K562 treated with DMSO at 1 percent for 48 hours (cell line): ENCODE data around the gene PIP4K2C. TPM values are rescaled to one million over a fixed set of nuclear protein-coding genes. Genes with fewer than 3 reads are reported as not detected.

Experiments used
- total RNA-seq: library from RNA; unstranded; fragments of 300-600 nt; gene quantifications from 2 replicates; pipeline ENCODE4 v1.2.3, GENCODE V29; 2022; ENCODE audit warnings: low replicate concordance; ENCODE audit errors: extremely low read depth

The PIP4K2C gene
- not detected in 2 replicates for total RNA-seq

GRCh38 chr12:57590864-57591781, at the start of gene PIP4K2C:
Gene PIP4K2C, plus strand, starts transcription at chr12:57591192. Its CDS starts 98 bp downstream, at chr12:57591290.

DNA sequence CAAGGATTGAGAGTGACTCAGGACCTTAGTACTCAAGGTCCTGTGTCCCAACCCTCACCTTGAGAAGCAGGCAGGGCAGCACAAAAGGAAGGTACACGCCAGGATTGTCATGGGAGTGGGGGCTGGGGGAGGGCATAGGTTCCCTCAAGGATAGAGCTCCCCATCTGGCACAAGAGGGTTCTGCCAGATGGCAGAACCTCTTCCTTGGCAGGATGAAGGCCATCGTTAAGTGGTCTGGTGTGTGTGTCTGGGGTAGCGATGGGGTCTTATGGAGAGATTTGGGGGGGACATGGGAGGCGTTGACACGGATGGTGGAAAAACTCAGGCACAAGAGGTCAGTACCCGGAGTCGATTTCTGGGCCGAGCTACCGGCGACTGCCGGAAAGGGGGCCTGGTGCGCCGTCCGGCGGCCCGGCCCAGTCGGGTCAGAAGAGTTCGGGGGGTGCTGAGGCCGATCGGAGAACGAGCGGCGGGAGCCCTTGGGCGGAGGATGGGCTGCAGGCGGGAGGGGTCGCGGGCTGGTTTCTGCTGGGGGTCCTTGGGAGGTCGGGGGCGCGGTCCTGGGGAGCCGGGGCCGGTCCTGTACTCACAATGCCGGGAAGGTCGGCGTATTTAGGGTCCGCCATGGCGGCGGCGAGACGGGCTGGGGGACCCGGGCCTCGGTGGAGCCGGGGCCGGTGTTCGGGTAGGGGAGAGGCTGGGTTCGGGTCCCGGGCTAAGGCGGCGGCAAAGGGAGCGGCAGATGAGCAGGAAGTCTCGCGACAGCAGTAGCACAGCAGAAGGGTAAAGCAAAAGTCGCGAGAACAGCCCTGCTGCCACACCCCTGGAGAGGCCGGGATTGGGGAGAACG, 44.3 kb upstream of the PIP4K2C start, which contains the start of gene DCTN2:
Gene DCTN2 (minus strand): TSS at position 755 of the 850 bp plus-strand sequence. CDS start 129 bp downstream, at position 626.

GRCh38 chr12:57549909-57550640, 40.9 kb upstream of the PIP4K2C start, which contains the start of gene KIF5A:
Gene KIF5A, plus strand, starts transcription at chr12:57550044. Its CDS starts 228 bp downstream, at chr12:57550272.

GRCh38 chr12:57604454-57604991, 13.5 kb downstream of the PIP4K2C start, which contains the start of gene DTX3:
Gene DTX3, plus strand, starts transcription at chr12:57604824. Its CDS starts 1,694 bp downstream, at chr12:57606518.

DNA sequence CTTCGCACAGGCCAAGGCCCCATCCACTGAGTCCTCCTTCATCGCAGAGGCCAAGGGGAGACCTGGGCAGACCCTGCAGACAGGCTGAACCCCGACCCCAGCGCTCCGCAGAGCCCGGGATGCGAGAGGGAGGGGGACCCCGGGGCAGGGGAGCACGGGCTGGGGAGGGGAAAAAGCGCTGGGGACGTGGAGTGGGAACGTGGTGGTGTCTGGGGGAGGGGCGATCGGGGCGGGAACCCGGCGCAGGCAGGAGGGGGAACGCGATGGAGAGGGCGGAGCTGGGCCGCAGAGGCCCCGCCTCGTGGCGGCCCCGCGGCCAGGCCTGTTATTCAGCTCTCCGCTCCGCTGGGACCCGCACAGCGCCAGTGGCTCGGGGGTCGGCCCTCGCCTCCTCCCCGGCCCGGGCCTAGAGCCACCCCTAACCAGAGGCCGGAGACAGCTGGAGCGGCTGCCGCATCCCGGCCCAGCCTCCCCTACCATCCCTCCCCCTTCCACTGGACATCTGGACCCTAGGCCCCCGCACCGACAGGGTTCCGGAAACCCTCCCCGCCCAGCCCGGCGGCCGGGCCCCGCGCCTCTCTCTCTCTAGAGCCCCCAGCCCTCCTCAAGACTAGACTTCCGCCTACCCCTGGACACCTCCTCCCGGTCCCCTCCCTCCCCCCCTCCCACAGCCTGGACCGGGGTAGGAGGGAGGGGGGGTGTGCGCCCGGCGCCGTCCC, 20.3 kb downstream of the PIP4K2C start, which contains the start of gene ARHGEF25:
Gene ARHGEF25 (plus strand): TSS at position 328 of the 719 bp plus-strand sequence. CDS start 460 bp downstream, outside the sequence.

GRCh38 chr12:57632958-57633840, 42.2 kb downstream of the PIP4K2C start, which contains the start of gene B4GALNT1:
Gene B4GALNT1, minus strand, starts transcription at chr12:57633201. Its CDS starts 1,069 bp downstream, at chr12:57632132.

Other genes starting within 250 kb of the PIP4K2C start
- not detected in 2 replicates for gene R3HDM2, start 160.1 kb upstream of the PIP4K2C start, total RNA-seq
- gene INHBC, start 156.4 kb upstream of the PIP4K2C start, total RNA-seq: not detected in 2 replicates
- gene INHBE, start 135.9 kb upstream of the PIP4K2C start, total RNA-seq: not detected in 2 replicates
- gene GLI1, start 131.4 kb upstream of the PIP4K2C start, total RNA-seq: not detected in 2 replicates
- gene ARHGAP9, start 111.3 kb upstream of the PIP4K2C start, total RNA-seq: not detected in 2 replicates
- gene MARS1, start 103.1 kb upstream of the PIP4K2C start, total RNA-seq: 1,111 TPM in 1 of 2 replicates, not detected in the other
- gene DDIT3, start 70.7 kb upstream of the PIP4K2C start, total RNA-seq: not detected in 2 replicates
- gene MBD6, start 68.4 kb upstream of the PIP4K2C start, total RNA-seq: not detected in 2 replicates
- gene DCTN2, start 44.0 kb upstream of the PIP4K2C start, total RNA-seq: 249 TPM in 1 of 2 replicates, not detected in the other
- gene KIF5A, start 41.1 kb upstream of the PIP4K2C start, total RNA-seq: not detected in 2 replicates
- not detected in 2 replicates for gene DTX3, start 13.6 kb downstream of the PIP4K2C start, total RNA-seq
- gene ARHGEF25, start 20.2 kb downstream of the PIP4K2C start, total RNA-seq: not detected in 2 replicates
- not detected in 2 replicates for gene B4GALNT1, start 42.0 kb downstream of the PIP4K2C start, total RNA-seq
- gene OS9, start 102.9 kb downstream of the PIP4K2C start, total RNA-seq: 921 TPM in 1 of 2 replicates, not detected in the other
- not detected in 2 replicates for gene AGAP2, start 147.6 kb downstream of the PIP4K2C start, total RNA-seq
- not detected in 2 replicates for gene TSPAN31, start 153.8 kb downstream of the PIP4K2C start, total RNA-seq
- gene CDK4, start 161.1 kb downstream of the PIP4K2C start, total RNA-seq: not detected in 2 replicates
- not detected in 2 replicates for gene MARCHF9, start 163.9 kb downstream of the PIP4K2C start, total RNA-seq
- gene CYP27B1, start 175.9 kb downstream of the PIP4K2C start, total RNA-seq: not detected in 2 replicates
- gene METTL1, start 180.9 kb downstream of the PIP4K2C start, total RNA-seq: not detected in 2 replicates
- not detected in 2 replicates for gene EEF1AKMT3, start 181.4 kb downstream of the PIP4K2C start, total RNA-seq
- gene TSFM, start 191.6 kb downstream of the PIP4K2C start, total RNA-seq: not detected in 2 replicates
- gene AVIL, start 227.5 kb downstream of the PIP4K2C start, total RNA-seq: not detected in 2 replicates